Hepatocyte (in vitro differentiated cells): ENCODE results near the gene IDH3G. TPM values are rescaled to one million over a fixed set of nuclear protein-coding genes. Genes with fewer than 3 reads are reported as not detected.
A peak's percentile ranks its signal among the peaks of the same experiment; 100 is the strongest.

Experiments used
- DNase-seq: peaks from one replicate; pipeline ENCODE4 v3.0.0-alpha.2; 2016; ENCODE audit warnings: low spot score
- H2AFZ ChIP-seq: fragments of 200-600 bp; sonication (generic); 2 replicates; pipeline ENCODE4 v1.6.0; 2016; ENCODE audit warnings: antibody characterized with exemption, mild to moderate bottlenecking
- H3K27ac ChIP-seq: fragments of 200-600 bp; sonication (generic); 2 replicates; pipeline ENCODE4 v1.5.1; 2016; ENCODE audit warnings: mild to moderate bottlenecking
- H3K27me3 ChIP-seq: fragments of 200-600 bp; sonication (generic); 2 replicates; pipeline ENCODE4 v1.6.1; 2016
- H3K36me3 ChIP-seq: fragments of 200-600 bp; sonication (generic); replicated peaks from 2 replicates; pipeline ENCODE4 v1.5.1; 2016; ENCODE audit warnings: low read depth; ENCODE audit not compliant: insufficient read depth
- H3K4me1 ChIP-seq: fragments of 200-600 bp; sonication (generic); 2 replicates; pipeline ENCODE4 v1.5.1; 2016; ENCODE audit warnings: mild to moderate bottlenecking, moderate library complexity; ENCODE audit not compliant: insufficient read depth
- H3K4me2 ChIP-seq: fragments of 200-600 bp; sonication (generic); 2 replicates; pipeline ENCODE4 v1.6.0; 2016
- H3K4me3 ChIP-seq: fragments of 200-600 bp; sonication (generic); 2 replicates; pipeline ENCODE4 v1.5.1; 2016; ENCODE audit warnings: mild to moderate bottlenecking
- H3K79me2 ChIP-seq: fragments of 200-600 bp; sonication (generic); 2 replicates; pipeline ENCODE4 v1.6.0; 2017; ENCODE audit warnings: mild to moderate bottlenecking
- H3K9me2 ChIP-seq: fragments of 200-600 bp; sonication (generic); replicated peaks from 2 replicates; pipeline ENCODE4 v1.6.0; 2017; ENCODE audit warnings: mild to moderate bottlenecking; ENCODE audit not compliant: insufficient read depth
- H3K9me3 ChIP-seq: fragments of 200-600 bp; sonication (generic); 2 replicates; pipeline ENCODE4 v1.5.1; 2016; ENCODE audit warnings: low read depth, mild to moderate bottlenecking
- H4K20me1 ChIP-seq: fragments of 200-600 bp; sonication (generic); 2 replicates; pipeline ENCODE4 v1.6.0; 2016; ENCODE audit warnings: mild to moderate bottlenecking; ENCODE audit not compliant: insufficient read depth, poor library complexity, severe bottlenecking
- EZH2 ChIP-seq: fragments of 200-600 bp; sonication (generic); IDR thresholded peaks from 2 replicates; pipeline ENCODE4 v1.6.1; 2016; ENCODE audit warnings: antibody characterized with exemption, mild to moderate bottlenecking, borderline replicate concordance
- EZH2phosphoT487 ChIP-seq: fragments of 200-600 bp; sonication (generic); IDR thresholded peaks from one replicate; pipeline ENCODE4 v1.6.1; 2018; ENCODE audit warnings: antibody characterized with exemption, mild to moderate bottlenecking, low read depth, moderate library complexity; ENCODE audit not compliant: unreplicated experiment, severe bottlenecking
- WGBS: methylation state at CpG from one replicate; pipeline ENCODE4 v1.1.6; 2016; ENCODE audit warnings: low lambda C conversion rate; ENCODE audit errors: missing lambda C conversion rate; 5-methylcytosine and 5-hydroxymethylcytosine counted together
- polyA plus RNA-seq: library from polyadenylated mRNA; unstranded; fragments of >200 nt; fragmentation: Nextera tagmentation; extraction: Ambion mirVana; gene quantifications from 2 replicates; pipeline ENCODE4 v1.2.1, GENCODE V29; 2016
- total RNA-seq: library from RNA; depleted of rRNA; stranded (reverse); fragments of >200 nt; gene quantifications from 2 replicates; pipeline ENCODE4 v1.2.3, GENCODE V29; 2014
- TF ChIP-seq, protein P1 (sequence below): fragments of 200-600 bp; sonication (generic); IDR thresholded peaks from 2 replicates; pipeline ENCODE4 v1.5.1; 2016; ENCODE audit warnings: antibody characterized with exemption, mild to moderate bottlenecking; ENCODE audit not compliant: poor library complexity

The IDH3G gene
- total RNA-seq: 35.4 and 35.8 TPM in 2 replicates
- 60.0 and 74.3 TPM in 2 replicates for polyA plus RNA-seq

DNA sequence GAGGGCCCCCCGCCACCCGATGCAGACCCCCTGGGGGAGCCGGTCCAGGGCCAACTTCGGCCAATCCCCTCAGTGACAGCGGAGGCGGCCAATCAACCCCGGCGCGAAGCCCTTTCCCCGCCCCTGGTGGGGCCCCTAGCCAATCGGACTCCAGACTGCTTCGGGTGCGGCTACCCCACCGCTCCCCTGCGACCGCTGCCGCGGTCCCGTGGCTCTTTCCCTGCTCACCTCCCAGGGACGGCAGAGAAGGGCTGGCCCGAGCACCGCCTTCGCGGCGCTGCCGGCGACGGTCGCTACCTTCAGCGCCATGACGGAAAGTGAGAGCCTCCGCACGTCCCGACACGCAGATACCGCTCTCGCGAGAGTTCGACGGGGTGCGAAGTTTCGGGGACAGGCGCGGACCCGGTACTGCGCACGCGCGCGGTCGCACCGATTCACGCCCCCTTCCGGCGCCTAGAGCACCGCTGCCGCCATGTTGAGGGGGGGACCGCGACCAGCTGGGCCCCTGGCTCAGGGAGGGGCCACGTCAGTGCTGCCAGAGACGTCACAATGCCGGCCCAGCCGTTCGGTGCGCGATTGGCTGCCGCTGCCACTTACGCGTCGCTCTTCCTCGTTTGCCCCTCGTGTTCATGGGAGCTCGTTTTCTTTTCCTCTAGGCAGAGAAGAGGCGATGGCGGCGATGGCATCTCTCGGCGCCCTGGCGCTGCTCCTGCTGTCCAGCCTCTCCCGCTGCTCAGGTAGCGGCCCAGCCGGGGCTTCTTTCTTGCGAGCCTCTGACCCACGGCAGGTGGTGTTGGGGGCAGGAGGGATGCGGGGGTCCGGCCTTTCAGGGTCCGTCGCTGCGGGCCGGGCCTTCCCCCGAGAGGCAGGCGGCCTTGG lies at the start of gene IDH3G, which contains the start of gene SSR4:
TSS of gene IDH3G (minus strand) at position 358 of the 879 bp plus-strand sequence. CDS start at position 309, 49 bp downstream.
TSS of gene SSR4 (plus strand) at position 651 of the 879 bp plus-strand sequence. CDS start at position 671, 20 bp downstream.
- Histone ChIP-seq H2AFZ (no peak within 1 kb of the TSS), H3K79me2 (peaks cover 37% of the 10 kb centered on the region), H3K36me3 (no peaks in the 10 kb centered on the region), H3K9me2 (no peaks in the 10 kb centered on the region), H3K9me3 (no peaks in the 10 kb centered on the region), H3K4me3 (peak within 1 kb of the TSS; percentile 71), H3K27me3 (no peaks in the 10 kb centered on the region), H4K20me1 (no peaks in the 10 kb centered on the region), H3K4me2 (peak within 1 kb of the TSS; percentile 87), H3K27ac (peak within 1 kb of the TSS; percentile 98), H3K4me1 (peaks cover 9% of the 10 kb centered on the region)
- DNase-seq: peak; percentile 96
- WGBS: 39% methylated on average over 62 of the region's 92 CpGs
- TF ChIP-seq, protein P1, sequence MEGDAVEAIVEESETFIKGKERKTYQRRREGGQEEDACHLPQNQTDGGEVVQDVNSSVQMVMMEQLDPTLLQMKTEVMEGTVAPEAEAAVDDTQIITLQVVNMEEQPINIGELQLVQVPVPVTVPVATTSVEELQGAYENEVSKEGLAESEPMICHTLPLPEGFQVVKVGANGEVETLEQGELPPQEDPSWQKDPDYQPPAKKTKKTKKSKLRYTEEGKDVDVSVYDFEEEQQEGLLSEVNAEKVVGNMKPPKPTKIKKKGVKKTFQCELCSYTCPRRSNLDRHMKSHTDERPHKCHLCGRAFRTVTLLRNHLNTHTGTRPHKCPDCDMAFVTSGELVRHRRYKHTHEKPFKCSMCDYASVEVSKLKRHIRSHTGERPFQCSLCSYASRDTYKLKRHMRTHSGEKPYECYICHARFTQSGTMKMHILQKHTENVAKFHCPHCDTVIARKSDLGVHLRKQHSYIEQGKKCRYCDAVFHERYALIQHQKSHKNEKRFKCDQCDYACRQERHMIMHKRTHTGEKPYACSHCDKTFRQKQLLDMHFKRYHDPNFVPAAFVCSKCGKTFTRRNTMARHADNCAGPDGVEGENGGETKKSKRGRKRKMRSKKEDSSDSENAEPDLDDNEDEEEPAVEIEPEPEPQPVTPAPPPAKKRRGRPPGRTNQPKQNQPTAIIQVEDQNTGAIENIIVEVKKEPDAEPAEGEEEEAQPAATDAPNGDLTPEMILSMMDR: no peak
- TF ChIP-seq EZH2phosphoT487 (no peak), EZH2 (no peak)

DNA sequence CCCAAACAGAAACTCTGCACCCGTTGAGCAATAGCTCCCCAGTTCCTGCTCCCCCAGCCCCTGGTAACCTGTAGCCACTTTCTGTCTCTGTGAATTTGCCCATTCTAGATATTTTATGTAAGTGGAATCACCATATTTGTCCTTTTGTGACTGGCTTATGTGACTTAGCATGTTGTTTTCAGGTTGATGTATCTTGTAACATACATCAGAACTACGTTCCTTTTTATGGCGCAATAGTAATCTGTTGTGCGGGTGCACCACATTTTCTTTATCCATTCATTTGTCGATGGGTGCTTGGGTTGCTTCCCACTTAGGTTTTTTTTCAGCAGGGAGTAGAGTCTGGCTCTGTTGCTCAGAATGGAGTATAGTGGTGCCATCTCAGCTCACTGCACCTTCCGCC lies 42.7 kb upstream of the IDH3G start:
- no peak overlapping the region for H3K27ac ChIP-seq
- H3K4me2 ChIP-seq: no peak overlapping the region
- H2AFZ ChIP-seq: no peak overlapping the region
- 89% methylated on average over 6 of the region's 6 CpGs for WGBS
- TF ChIP-seq, protein P1: no peak
- no peak for TF ChIP-seq EZH2phosphoT487
- TF ChIP-seq EZH2: no peak
- no peak for DNase-seq
- H3K79me2 ChIP-seq: no peaks in the 10 kb centered on the region
- no peaks in the 10 kb centered on the region for H3K9me2 ChIP-seq
- H3K27me3 ChIP-seq: peaks cover 4% of the 10 kb centered on the region
- H3K4me1 ChIP-seq: no peaks in the 10 kb centered on the region
- H3K4me3 ChIP-seq: no peak overlapping the region
- H3K9me3 ChIP-seq: no peaks in the 10 kb centered on the region
- no peaks in the 10 kb centered on the region for H3K36me3 ChIP-seq
- H4K20me1 ChIP-seq: no peaks in the 10 kb centered on the region

DNA sequence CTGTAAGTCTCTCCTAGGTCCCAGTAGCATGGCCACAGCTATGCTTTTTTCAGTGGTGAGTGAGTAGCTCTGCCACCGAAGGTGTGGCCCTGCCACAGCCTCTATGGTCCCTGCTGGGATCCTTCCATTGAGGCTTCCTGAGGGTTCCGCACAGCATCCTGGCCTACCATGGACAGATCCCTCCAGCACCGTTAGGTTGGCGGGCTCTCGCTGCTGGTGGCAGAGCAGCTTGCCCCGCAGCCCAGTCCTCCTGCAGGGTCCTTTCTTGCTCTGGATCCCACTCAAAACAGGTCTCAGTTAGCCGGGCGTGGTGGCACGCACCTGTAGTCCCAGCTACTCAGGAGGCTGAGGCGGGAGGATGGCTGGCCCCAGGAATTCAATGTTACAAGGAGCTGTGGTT lies 38.6 kb upstream of the IDH3G start:
- Histone ChIP-seq H3K9me2 (no peaks in the 10 kb centered on the region), H4K20me1 (no peaks in the 10 kb centered on the region), H2AFZ (no peak overlapping the region), H3K79me2 (no peaks in the 10 kb centered on the region), H3K27me3 (peaks cover 24% of the 10 kb centered on the region), H3K4me3 (no peak overlapping the region), H3K9me3 (no peaks in the 10 kb centered on the region), H3K4me1 (no peaks in the 10 kb centered on the region), H3K4me2 (no peak overlapping the region), H3K27ac (no peak overlapping the region), H3K36me3 (no peaks in the 10 kb centered on the region)
- WGBS: 67% methylated on average over 10 of the region's 10 CpGs
- TF ChIP-seq, protein P1: no peak
- TF ChIP-seq EZH2 (no peak), EZH2phosphoT487 (no peak)
- DNase-seq: no peak
